Sigmoid colon (tissue), 4 donors: ENCODE results near the gene NAV1.

Experiments used
- POLR2AphosphoS5 ChIP-seq, 4 donors: sonication (generic); formaldehyde crosslinking; IDR thresholded peaks; one replicate each; pipeline ENCODE4 v1.6.1; 2017; ENCODE audit warnings: antibody characterized with exemption in 4 of 4
- TF ChIP-seq, protein P1 (sequence below), 4 experiments: fragments of 450-650 bp in 3 of 4; fragments of 200-600 bp in 1 of 4; IDR thresholded peaks; one replicate each; pipeline ENCODE4 v1.5.1; 2016 to 2019; ENCODE audit warnings: antibody characterized with exemption in 4 of 4, mild to moderate bottlenecking in 3 of 4, moderate library complexity in 2 of 4

DNA sequence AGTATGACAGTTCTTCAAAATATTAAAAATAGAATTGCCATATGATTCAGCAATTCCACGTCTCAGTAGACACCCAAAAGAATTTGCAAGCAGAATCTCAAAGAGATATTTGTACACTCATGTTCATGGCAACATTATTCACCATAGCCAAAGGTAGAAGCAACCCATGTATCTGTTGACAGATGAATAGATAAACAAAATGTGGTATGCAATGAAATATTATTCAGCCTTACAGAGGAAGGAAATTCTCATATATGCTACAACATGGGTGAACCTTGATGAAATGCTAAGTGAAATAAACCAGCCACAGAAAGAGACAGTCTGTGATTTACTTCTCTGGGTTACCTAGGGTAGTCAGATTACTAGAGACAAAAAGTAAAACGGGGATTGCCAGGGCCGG is 47.0 kb downstream of the NAV1 start:
- TF ChIP-seq, protein P1, sequence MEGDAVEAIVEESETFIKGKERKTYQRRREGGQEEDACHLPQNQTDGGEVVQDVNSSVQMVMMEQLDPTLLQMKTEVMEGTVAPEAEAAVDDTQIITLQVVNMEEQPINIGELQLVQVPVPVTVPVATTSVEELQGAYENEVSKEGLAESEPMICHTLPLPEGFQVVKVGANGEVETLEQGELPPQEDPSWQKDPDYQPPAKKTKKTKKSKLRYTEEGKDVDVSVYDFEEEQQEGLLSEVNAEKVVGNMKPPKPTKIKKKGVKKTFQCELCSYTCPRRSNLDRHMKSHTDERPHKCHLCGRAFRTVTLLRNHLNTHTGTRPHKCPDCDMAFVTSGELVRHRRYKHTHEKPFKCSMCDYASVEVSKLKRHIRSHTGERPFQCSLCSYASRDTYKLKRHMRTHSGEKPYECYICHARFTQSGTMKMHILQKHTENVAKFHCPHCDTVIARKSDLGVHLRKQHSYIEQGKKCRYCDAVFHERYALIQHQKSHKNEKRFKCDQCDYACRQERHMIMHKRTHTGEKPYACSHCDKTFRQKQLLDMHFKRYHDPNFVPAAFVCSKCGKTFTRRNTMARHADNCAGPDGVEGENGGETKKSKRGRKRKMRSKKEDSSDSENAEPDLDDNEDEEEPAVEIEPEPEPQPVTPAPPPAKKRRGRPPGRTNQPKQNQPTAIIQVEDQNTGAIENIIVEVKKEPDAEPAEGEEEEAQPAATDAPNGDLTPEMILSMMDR (IDR thresholded peaks at IDR 0.05), result no peak
- TF ChIP-seq POLR2AphosphoS5 (IDR thresholded peaks at IDR 0.05), result no peak
